ENCODE results near the gene OR52E6. TPM values are rescaled to one million over a fixed set of nuclear protein-coding genes. Genes with fewer than 3 reads are reported as not detected.

The OR52E6 gene
- total RNA-seq, 4 donors from 2014 or later: not detected

- Histone ChIP-seq H3K4me1 (no peaks in the 10 kb centered on the region), H3K4me3 (no peak overlapping the region), H3K36me3 (no peaks in the 10 kb centered on the region), H3K27me3 (no peaks in the 10 kb centered on the region), H3K9me3 (no peaks in the 10 kb centered on the region), H3K27ac (no peak overlapping the region)
- no peak for DNase-seq (ENCODE audit: low spot score in 2 of 2)
- 49% methylated on average over 1 of the region's 1 CpG for WGBS
- no peak for TF ChIP-seq POLR2AphosphoS5 (IDR thresholded peaks at IDR 0.05)
- TF ChIP-seq POLR2A (IDR thresholded peaks at IDR 0.05): no peak
- TF ChIP-seq EP300 (IDR thresholded peaks at IDR 0.05): no peak
- TF ChIP-seq CTCF (IDR thresholded peaks at IDR 0.05): no peak
Observed at GRCh38 chr11:5846701-5847100, 5.0 kb upstream of the OR52E6 start.

- DNase-seq (ENCODE audit: low spot score in 2 of 2): no peak
- Histone ChIP-seq H3K27me3 (no peaks in the 10 kb centered on the region), H3K4me3 (no peak overlapping the region), H3K27ac (no peak overlapping the region), H3K4me1 (no peaks in the 10 kb centered on the region), H3K9me3 (no peaks in the 10 kb centered on the region), H3K36me3 (no peaks in the 10 kb centered on the region)
- 94% methylated on average over 2 of the region's 2 CpGs for WGBS
- TF ChIP-seq POLR2AphosphoS5 (IDR thresholded peaks at IDR 0.05): no peak
- no peak for TF ChIP-seq CTCF (IDR thresholded peaks at IDR 0.05)
- no peak for TF ChIP-seq EP300 (IDR thresholded peaks at IDR 0.05)
Observed at GRCh38 chr11:5837695-5838094, 4.0 kb downstream of the OR52E6 start.

GRCh38 chr11:5833446-5833845 is 8.3 kb downstream of the OR52E6 start:
- WGBS: 52% methylated on average over 2 of the region's 2 CpGs
- H3K27ac ChIP-seq: no peak overlapping the region
- H3K9me3 ChIP-seq: no peaks in the 10 kb centered on the region
- TF ChIP-seq CTCF (IDR thresholded peaks at IDR 0.05) (no peak), POLR2A (IDR thresholded peaks at IDR 0.05) (no peak), POLR2AphosphoS5 (IDR thresholded peaks at IDR 0.05) (no peak), EP300 (IDR thresholded peaks at IDR 0.05) (no peak)
- H3K4me3 ChIP-seq: no peak overlapping the region
- H3K27me3 ChIP-seq: no peaks in the 10 kb centered on the region
- no peak for DNase-seq (ENCODE audit: low spot score in 2 of 2)
- H3K4me1 ChIP-seq: no peaks in the 10 kb centered on the region
- H3K36me3 ChIP-seq: no peaks in the 10 kb centered on the region

GRCh38 chr11:5831196-5831829 is 10.4 kb downstream of the OR52E6 start:
- no peak overlapping the region for H3K27ac ChIP-seq
- no peaks in the 10 kb centered on the region for H3K36me3 ChIP-seq
- no peak overlapping the region for H3K4me3 ChIP-seq
- no peaks in the 10 kb centered on the region for H3K9me3 ChIP-seq
- H3K4me1 ChIP-seq: no peaks in the 10 kb centered on the region
- WGBS: 59% methylated on average over 6 of the region's 6 CpGs
- no peaks in the 10 kb centered on the region for H3K27me3 ChIP-seq
- no peak for DNase-seq (ENCODE audit: low spot score in 2 of 2)
- TF ChIP-seq CTCF (IDR thresholded peaks at IDR 0.05) (no peak), EP300 (IDR thresholded peaks at IDR 0.05) (no peak), POLR2A (IDR thresholded peaks at IDR 0.05) (no peak), POLR2AphosphoS5 (IDR thresholded peaks at IDR 0.05) (no peak)

- no peak overlapping the region for H3K27ac ChIP-seq
- WGBS: 16% methylated on average over 1 of the region's 1 CpG
- H3K9me3 ChIP-seq: no peaks in the 10 kb centered on the region
- H3K27me3 ChIP-seq: no peaks in the 10 kb centered on the region
- H3K4me3 ChIP-seq: no peak overlapping the region
- DNase-seq (ENCODE audit: low spot score in 2 of 2): no peak
- no peak for TF ChIP-seq POLR2A (IDR thresholded peaks at IDR 0.05)
- TF ChIP-seq CTCF (IDR thresholded peaks at IDR 0.05): no peak
- no peak for TF ChIP-seq EP300 (IDR thresholded peaks at IDR 0.05)
- no peak for TF ChIP-seq POLR2AphosphoS5 (IDR thresholded peaks at IDR 0.05)
- H3K36me3 ChIP-seq: no peaks in the 10 kb centered on the region
- H3K4me1 ChIP-seq: no peaks in the 10 kb centered on the region
Observed at GRCh38 chr11:5818245-5818886, 23.3 kb downstream of the OR52E6 start.
